PC-9 (cell line): ENCODE measurements around the gene NXN. TPM values are rescaled to one million over a fixed set of nuclear protein-coding genes. Genes with fewer than 3 reads are reported as not detected.

Source experiments
- BruUV-seq: library from RNA; stranded (reverse); fragments of 400-500 nt; replicated peaks from 2 replicates; lab custom pipeline; 2021; lab: Mats Ljungman, UMichigan
- CTCF ChIA-PET: fragments of 300-600 bp; sonication (Branson Sonifier 250); formaldehyde crosslinking; loops from one replicate; lab custom pipeline; 2022; ENCODE audit warnings: antibody characterized with exemption; lab: Charles Lee
- POLR2A ChIA-PET: fragments of 300-600 bp; sonication (Branson Sonifier 250); formaldehyde crosslinking; loops from one replicate; lab custom pipeline; 2022; ENCODE audit warnings: antibody characterized with exemption; ENCODE audit not compliant: unreplicated experiment; lab: Charles Lee
- DNase-seq, 2 experiments: peaks; one replicate each; pipeline versions ENCODE4 v3.0.0 to v3.0.0-alpha.2; 2015 to 2022; ENCODE audit warnings: mixed read lengths in 1 of 2
- H2AFZ ChIP-seq: fragments of 200-600 bp; sonication (generic); 2 replicates; pipeline ENCODE4 v1.8.1; 2017; ENCODE audit warnings: antibody characterized with exemption
- H3F3A ChIP-seq: fragments of 200-600 bp; sonication (generic); 2 replicates; pipeline ENCODE4 v1.8.1; 2017; ENCODE audit warnings: antibody characterized with exemption, mild to moderate bottlenecking, low read depth; ENCODE audit not compliant: insufficient read depth
- H3K27ac ChIP-seq: fragments of 200-600 bp; sonication (generic); 2 replicates; pipeline ENCODE4 v1.6.1; 2016; ENCODE audit warnings: mixed run types
- H3K27me3 ChIP-seq: fragments of 200-600 bp; sonication (generic); 2 replicates; pipeline ENCODE4 v1.6.1; 2016; ENCODE audit warnings: low read depth, mixed run types; ENCODE audit not compliant: insufficient read depth
- H3K36me3 ChIP-seq: fragments of 200-600 bp; sonication (generic); 2 replicates; pipeline ENCODE4 v1.6.1; 2016; ENCODE audit warnings: low read depth, mixed run types
- H3K4me1 ChIP-seq: fragments of 200-600 bp; sonication (generic); replicated peaks from 2 replicates; pipeline ENCODE4 v1.6.1; 2016; ENCODE audit warnings: mixed run types; ENCODE audit not compliant: insufficient read depth
- H3K4me2 ChIP-seq: fragments of 200-600 bp; sonication (generic); 2 replicates; pipeline ENCODE4 v1.6.1; 2017; ENCODE audit warnings: mixed run types
- H3K4me3 ChIP-seq: fragments of 200-600 bp; sonication (generic); 2 replicates; pipeline ENCODE4 v1.6.1; 2016; ENCODE audit warnings: mixed run types
- H3K79me2 ChIP-seq: fragments of 200-600 bp; sonication (generic); 2 replicates; pipeline ENCODE4 v1.6.1; 2017; ENCODE audit warnings: low read depth, mixed run types
- H3K9me2 ChIP-seq: fragments of 200-600 bp; sonication (generic); 2 replicates; pipeline ENCODE4 v1.8.1; 2017; ENCODE audit warnings: mild to moderate bottlenecking; ENCODE audit not compliant: insufficient read depth
- H3K9me3 ChIP-seq: fragments of 200-600 bp; sonication (generic); 2 replicates; pipeline ENCODE4 v1.8.1; 2016; ENCODE audit warnings: low read depth; ENCODE audit not compliant: insufficient read depth
- H4K20me1 ChIP-seq: fragments of 200-600 bp; sonication (generic); 2 replicates; pipeline ENCODE4 v1.8.1; 2017; ENCODE audit not compliant: insufficient read depth
- EZH2 ChIP-seq: fragments of 200-600 bp; sonication (generic); IDR thresholded peaks from 2 replicates; pipeline ENCODE4 v1.8.0; 2017; ENCODE audit warnings: antibody characterized with exemption, low read depth
- intact Hi-C: fragments of 100-400 bp; cut with micrococcal nuclease; formaldehyde crosslinking; loops from one replicate; pipeline ENCODE4 v1.10.0; 2022; ENCODE audit not compliant: unreplicated experiment
- total RNA-seq: library from RNA; stranded (reverse); gene quantifications from 2 replicates; pipeline ENCODE4 v1.2.3, GENCODE V29; 2021
- TF ChIP-seq, protein P1 (sequence below): fragments of 200-600 bp; sonication (generic); conservative IDR thresholded peaks from 2 replicates; pipeline ENCODE4 v1.6.1; 2017; ENCODE audit warnings: mixed run types, antibody characterized with exemption, mild to moderate bottlenecking, moderate library complexity

Gene NXN
- total RNA-seq, 1 experiment from 2014 or later: 59.8 TPM

DNA sequence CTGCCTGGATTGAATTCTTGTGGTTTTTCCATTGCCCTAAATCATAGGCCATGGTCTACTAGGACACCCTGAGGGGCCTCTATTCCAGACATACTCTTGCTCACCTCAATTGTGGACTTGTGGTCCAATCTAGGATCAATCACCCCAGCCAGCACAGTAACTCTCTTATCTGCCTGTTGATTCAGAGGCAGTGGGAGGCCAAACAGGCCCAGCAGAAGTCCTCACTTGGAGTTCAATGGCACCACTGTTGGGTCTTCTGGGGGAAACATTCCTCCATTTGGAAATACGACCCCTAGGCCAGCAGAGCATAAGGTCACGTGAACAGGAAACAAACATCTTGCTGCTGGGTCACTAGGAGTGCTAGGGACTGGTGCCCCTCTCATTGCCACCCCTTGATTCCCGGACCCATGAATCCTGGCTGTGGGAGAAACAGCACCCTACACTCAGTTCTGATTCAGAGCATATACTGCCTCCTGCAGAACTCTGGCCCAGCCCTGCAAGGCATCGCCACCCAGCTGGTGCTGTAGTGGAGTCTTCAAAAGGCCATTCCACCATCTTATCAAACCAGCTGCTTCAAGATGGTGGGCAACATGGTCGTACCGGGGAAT, 6.8 kb upstream of the NXN start:
- Histone ChIP-seq H3K79me2 (no peaks in the 10 kb centered on the region), H3K9me2 (no peaks in the 10 kb centered on the region), H3K4me1 (peaks cover 1% of the 10 kb centered on the region; the same call in 1 of the 2 replicates), H4K20me1 (no peaks in the 10 kb centered on the region), H3F3A (no peaks in the 10 kb centered on the region; the same call in 1 of the 2 replicates), H3K9me3 (no peaks in the 10 kb centered on the region), H3K27me3 (no peaks in the 10 kb centered on the region), H2AFZ (no peak overlapping the region), H3K36me3 (no peaks in the 10 kb centered on the region), H3K4me3 (no peak overlapping the region), H3K4me2 (no peak overlapping the region), H3K27ac (no peak overlapping the region)
- no TSS peak for BruUV-seq
- CTCF ChIA-PET: interaction anchor here (0.6 kb wide), 1 partner anchor 249 kb away, joined by 3 read pairs; no protein-coding TSS in a partner anchor
- intact Hi-C loops: no loop called here
- TF ChIP-seq EZH2: no peak
- TF ChIP-seq, protein P1, sequence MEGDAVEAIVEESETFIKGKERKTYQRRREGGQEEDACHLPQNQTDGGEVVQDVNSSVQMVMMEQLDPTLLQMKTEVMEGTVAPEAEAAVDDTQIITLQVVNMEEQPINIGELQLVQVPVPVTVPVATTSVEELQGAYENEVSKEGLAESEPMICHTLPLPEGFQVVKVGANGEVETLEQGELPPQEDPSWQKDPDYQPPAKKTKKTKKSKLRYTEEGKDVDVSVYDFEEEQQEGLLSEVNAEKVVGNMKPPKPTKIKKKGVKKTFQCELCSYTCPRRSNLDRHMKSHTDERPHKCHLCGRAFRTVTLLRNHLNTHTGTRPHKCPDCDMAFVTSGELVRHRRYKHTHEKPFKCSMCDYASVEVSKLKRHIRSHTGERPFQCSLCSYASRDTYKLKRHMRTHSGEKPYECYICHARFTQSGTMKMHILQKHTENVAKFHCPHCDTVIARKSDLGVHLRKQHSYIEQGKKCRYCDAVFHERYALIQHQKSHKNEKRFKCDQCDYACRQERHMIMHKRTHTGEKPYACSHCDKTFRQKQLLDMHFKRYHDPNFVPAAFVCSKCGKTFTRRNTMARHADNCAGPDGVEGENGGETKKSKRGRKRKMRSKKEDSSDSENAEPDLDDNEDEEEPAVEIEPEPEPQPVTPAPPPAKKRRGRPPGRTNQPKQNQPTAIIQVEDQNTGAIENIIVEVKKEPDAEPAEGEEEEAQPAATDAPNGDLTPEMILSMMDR: no peak
- no peak for DNase-seq
- POLR2A ChIA-PET: no interaction called here

- Histone ChIP-seq H3K9me3 (no peaks in the 10 kb centered on the region), H4K20me1 (no peaks in the 10 kb centered on the region; the same call in 1 of the 2 replicates), H3K79me2 (no peaks in the 10 kb centered on the region), H3K36me3 (no peaks in the 10 kb centered on the region), H3K4me3 (no peak overlapping the region), H3K9me2 (no peaks in the 10 kb centered on the region), H2AFZ (no peak overlapping the region), H3K27me3 (no peaks in the 10 kb centered on the region), H3K4me2 (no peak overlapping the region), H3K4me1 (peaks cover 13% of the 10 kb centered on the region; the same call in 1 of the 2 replicates), H3K27ac (no peak overlapping the region), H3F3A (peaks cover 7% of the 10 kb centered on the region; the same call in 1 of the 2 replicates)
- TF ChIP-seq EZH2: no peak
- TF ChIP-seq, protein P1: no peak
- POLR2A ChIA-PET: no interaction called here
- DNase-seq: no peak
- CTCF ChIA-PET: no interaction called here
- BruUV-seq: no TSS peak
- intact Hi-C loops: loop anchor here (5.0 kb wide), 1 partner anchor 272 kb away; the partner anchor contains the start of gene VPS53
Observed at GRCh38 chr17:983921-984320, 4.3 kb upstream of the NXN start.

DNA sequence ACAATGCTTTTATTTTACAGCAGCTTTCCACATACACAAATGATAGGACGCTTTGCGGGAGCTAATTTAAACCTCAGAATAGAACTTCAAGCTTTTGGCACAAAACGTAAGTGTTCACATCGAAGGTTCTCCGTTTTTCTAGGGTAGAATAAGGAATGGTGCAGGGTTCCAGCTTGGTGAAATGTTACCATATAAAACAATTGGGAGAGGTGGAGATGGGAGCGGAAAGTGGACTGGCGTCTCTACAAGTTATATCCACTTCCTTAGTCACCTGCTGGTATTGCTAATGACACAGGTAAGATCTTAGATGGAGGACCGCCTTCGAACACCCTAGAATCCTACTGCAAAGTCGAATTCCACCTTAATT, 1.7 kb upstream of the NXN start:
- H3K4me3 ChIP-seq: no peak overlapping the region
- TF ChIP-seq EZH2: no peak
- TF ChIP-seq, protein P1: peak; percentile 42; the same call in 1 of the 2 replicates
- peak overlapping the region; percentile 83 for H3K4me2 ChIP-seq
- intact Hi-C loops: loop anchor here (1.0 to 5.0 kb wide), 4 partner anchors 102 to 269 kb away; partner anchors contain the start of genes GLOD4, MRM3 and VPS53
- no peak for DNase-seq
- H3K36me3 ChIP-seq: no peaks in the 10 kb centered on the region
- peaks cover 15% of the 10 kb centered on the region for H3F3A ChIP-seq
- ChIA-PET POLR2A (interaction anchor here (0.6 to 0.7 kb wide), 4 partner anchors 102 to 443 kb away, joined by 3 to 8 read pairs (median 4); no protein-coding TSS in a partner anchor), CTCF (interaction anchor here (0.6 to 2.0 kb wide), 10 partner anchors 15 to 569 kb away, joined by 3 to 13 read pairs (median 6); partner anchors contain the start of genes GLOD4, MRM3, TIMM22 and VPS53)
- no peak overlapping the region for H3K27ac ChIP-seq
- BruUV-seq: no TSS peak
- H3K9me2 ChIP-seq: no peaks in the 10 kb centered on the region
- no peaks in the 10 kb centered on the region; the same call in none of the 2 replicates for H4K20me1 ChIP-seq
- no peaks in the 10 kb centered on the region for H3K9me3 ChIP-seq
- peaks cover 28% of the 10 kb centered on the region for H3K4me1 ChIP-seq
- 0 out of 2 replicates have a peak overlapping the region, but pooled peaks have one; percentile 58 for H2AFZ ChIP-seq
- H3K27me3 ChIP-seq: no peaks in the 10 kb centered on the region
- H3K79me2 ChIP-seq: peaks cover 26% of the 10 kb centered on the region
